ENCODE measurements around the gene ACE2.

DNA sequence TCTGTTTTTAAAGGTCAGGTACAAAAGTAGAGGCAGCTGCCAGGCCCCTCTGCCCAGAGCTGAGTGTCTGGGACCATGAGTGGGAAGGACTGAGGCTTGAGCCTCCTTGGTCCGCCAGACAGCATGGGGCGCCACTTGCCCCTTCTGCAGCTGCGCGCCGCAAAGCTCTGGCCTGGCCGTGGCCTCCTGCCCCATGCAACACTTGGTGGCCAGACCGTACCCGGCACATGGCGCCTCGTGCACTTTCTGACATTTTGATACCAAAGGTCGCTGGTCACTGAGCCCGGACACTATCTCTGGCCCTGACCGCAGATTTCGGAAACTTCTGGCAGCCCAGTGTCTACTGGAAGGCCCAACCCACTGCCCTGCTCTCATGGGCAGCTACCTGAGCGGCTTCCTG, 45.3 kb upstream of the ACE2 start:
- TF ChIP-seq, protein P1, sequence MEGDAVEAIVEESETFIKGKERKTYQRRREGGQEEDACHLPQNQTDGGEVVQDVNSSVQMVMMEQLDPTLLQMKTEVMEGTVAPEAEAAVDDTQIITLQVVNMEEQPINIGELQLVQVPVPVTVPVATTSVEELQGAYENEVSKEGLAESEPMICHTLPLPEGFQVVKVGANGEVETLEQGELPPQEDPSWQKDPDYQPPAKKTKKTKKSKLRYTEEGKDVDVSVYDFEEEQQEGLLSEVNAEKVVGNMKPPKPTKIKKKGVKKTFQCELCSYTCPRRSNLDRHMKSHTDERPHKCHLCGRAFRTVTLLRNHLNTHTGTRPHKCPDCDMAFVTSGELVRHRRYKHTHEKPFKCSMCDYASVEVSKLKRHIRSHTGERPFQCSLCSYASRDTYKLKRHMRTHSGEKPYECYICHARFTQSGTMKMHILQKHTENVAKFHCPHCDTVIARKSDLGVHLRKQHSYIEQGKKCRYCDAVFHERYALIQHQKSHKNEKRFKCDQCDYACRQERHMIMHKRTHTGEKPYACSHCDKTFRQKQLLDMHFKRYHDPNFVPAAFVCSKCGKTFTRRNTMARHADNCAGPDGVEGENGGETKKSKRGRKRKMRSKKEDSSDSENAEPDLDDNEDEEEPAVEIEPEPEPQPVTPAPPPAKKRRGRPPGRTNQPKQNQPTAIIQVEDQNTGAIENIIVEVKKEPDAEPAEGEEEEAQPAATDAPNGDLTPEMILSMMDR (optimal IDR thresholded peaks at IDR 0.05 in 1 of 3, IDR thresholded peaks at IDR 0.05 in 1 of 3, conservative IDR thresholded peaks at IDR 0.05 in 1 of 3; ENCODE audit: extremely low read depth in 1 of 3, insufficient read depth in 2 of 3, low read length in 3 of 3) = no peak
- TF ChIP-seq EZH2 (IDR thresholded peaks at IDR 0.05; ENCODE audit: low read length) = no peak
